ENCODE measurements around the gene ASB8. TPM values are rescaled to one million over a fixed set of nuclear protein-coding genes. Genes with fewer than 3 reads are reported as not detected.
"Not testable (repeated sequence)": the region's sequence is repeated elsewhere in the genome, so short reads cannot be mapped to it uniquely, and the experiment has no call there.

ASB8 gene
- total RNA-seq, 1 donor from 2014 or later: 80.3 TPM

DNA sequence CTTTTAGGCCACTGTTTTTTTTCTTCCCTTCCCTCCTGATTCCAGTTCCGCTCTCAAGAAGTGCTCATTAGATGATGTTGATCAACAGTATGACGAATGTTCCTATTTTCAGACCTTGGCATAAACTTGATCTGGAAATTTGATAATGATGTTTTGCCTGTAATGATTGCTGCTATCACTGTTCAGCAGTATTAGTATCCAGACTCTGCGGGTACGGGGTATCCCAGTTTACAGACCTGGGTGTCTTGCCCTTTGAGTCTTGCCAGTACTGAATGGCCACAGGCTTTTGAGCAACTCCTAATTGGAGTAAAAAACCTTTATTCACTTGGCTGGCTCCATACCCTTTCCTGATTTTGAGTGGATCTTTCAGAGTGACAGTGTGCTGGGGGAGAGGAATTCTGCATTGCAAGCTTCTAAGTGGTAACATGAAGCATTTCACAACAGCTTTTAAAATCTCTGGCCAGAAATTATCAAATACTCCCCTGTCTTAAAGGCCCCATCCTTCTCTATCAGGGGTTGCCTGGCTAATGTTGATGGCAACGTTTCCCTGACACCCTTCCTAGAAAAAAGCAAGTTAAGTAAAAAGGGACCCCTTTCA is 5.9 kb upstream of the ASB8 start:
- H3K27ac ChIP-seq (replicated peaks): no peak overlapping the region
- no peak for DNase-seq
- H3K4me3 ChIP-seq: no peak overlapping the region
- TF ChIP-seq, protein P1, sequence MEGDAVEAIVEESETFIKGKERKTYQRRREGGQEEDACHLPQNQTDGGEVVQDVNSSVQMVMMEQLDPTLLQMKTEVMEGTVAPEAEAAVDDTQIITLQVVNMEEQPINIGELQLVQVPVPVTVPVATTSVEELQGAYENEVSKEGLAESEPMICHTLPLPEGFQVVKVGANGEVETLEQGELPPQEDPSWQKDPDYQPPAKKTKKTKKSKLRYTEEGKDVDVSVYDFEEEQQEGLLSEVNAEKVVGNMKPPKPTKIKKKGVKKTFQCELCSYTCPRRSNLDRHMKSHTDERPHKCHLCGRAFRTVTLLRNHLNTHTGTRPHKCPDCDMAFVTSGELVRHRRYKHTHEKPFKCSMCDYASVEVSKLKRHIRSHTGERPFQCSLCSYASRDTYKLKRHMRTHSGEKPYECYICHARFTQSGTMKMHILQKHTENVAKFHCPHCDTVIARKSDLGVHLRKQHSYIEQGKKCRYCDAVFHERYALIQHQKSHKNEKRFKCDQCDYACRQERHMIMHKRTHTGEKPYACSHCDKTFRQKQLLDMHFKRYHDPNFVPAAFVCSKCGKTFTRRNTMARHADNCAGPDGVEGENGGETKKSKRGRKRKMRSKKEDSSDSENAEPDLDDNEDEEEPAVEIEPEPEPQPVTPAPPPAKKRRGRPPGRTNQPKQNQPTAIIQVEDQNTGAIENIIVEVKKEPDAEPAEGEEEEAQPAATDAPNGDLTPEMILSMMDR (IDR thresholded peaks at IDR 0.05; ENCODE audit: borderline replicate concordance): no peak
- intact Hi-C loops (cut with micrococcal nuclease): no loop called here
- no peaks in the 10 kb centered on the region for H3K9me3 ChIP-seq (replicated peaks)
- H3K4me1 ChIP-seq: peaks cover 8% of the 10 kb centered on the region
- H3K27me3 ChIP-seq (ENCODE audit: low read depth): peaks cover 10% of the 10 kb centered on the region
- no peaks in the 10 kb centered on the region for H3K36me3 ChIP-seq

- intact Hi-C loops (cut with micrococcal nuclease): no loop called here
- H3K4me3 ChIP-seq: no peak overlapping the region
- TF ChIP-seq, protein P1 (IDR thresholded peaks at IDR 0.05; ENCODE audit: borderline replicate concordance): no peak
- DNase-seq: no peak
- H3K36me3 ChIP-seq: no peaks in the 10 kb centered on the region
- no peaks in the 10 kb centered on the region for H3K9me3 ChIP-seq (replicated peaks)
- H3K27me3 ChIP-seq (ENCODE audit: low read depth): peaks cover 4% of the 10 kb centered on the region
- peaks cover 28% of the 10 kb centered on the region for H3K4me1 ChIP-seq
- peak overlapping the region; percentile 24 for H3K27ac ChIP-seq (replicated peaks)
Observed at GRCh38 chr12:48160807-48161206, 3.5 kb upstream of the ASB8 start.

- no peaks in the 10 kb centered on the region for H3K9me3 ChIP-seq (replicated peaks)
- TF ChIP-seq, protein P1 (IDR thresholded peaks at IDR 0.05; ENCODE audit: borderline replicate concordance): no peak
- intact Hi-C loops (cut with micrococcal nuclease): no loop called here
- no peak overlapping the region for H3K27ac ChIP-seq (replicated peaks)
- no peaks in the 10 kb centered on the region for H3K27me3 ChIP-seq (ENCODE audit: low read depth)
- no peaks in the 10 kb centered on the region for H3K36me3 ChIP-seq
- peaks cover 34% of the 10 kb centered on the region for H3K4me1 ChIP-seq
- no peak for DNase-seq
- H3K4me3 ChIP-seq: no peak overlapping the region
Observed at GRCh38 chr12:48160046-48160445, 2.7 kb upstream of the ASB8 start.

GRCh38 chr12:48157889-48158370 is 615 bp upstream of the ASB8 start:
- Histone ChIP-seq H3K4me3 (peak overlapping the region; percentile 92), H3K4me1 (peaks cover 54% of the 10 kb centered on the region), H3K27ac (replicated peaks) (peak overlapping the region; percentile 94), H3K36me3 (peaks cover 11% of the 10 kb centered on the region), H3K27me3 (ENCODE audit: low read depth) (no peaks in the 10 kb centered on the region), H3K9me3 (replicated peaks) (no peaks in the 10 kb centered on the region)
- intact Hi-C loops (cut with micrococcal nuclease): no loop called here
- no peak for DNase-seq
- TF ChIP-seq, protein P1 (IDR thresholded peaks at IDR 0.05; ENCODE audit: borderline replicate concordance): no peak

GRCh38 chr12:48156652-48157017 is 680 bp downstream of the ASB8 start:
- Histone ChIP-seq H3K36me3 (peaks cover 24% of the 10 kb centered on the region), H3K9me3 (replicated peaks) (no peaks in the 10 kb centered on the region), H3K4me1 (peaks cover 67% of the 10 kb centered on the region), H3K4me3 (peak overlapping the region; percentile 92), H3K27me3 (ENCODE audit: low read depth) (no peaks in the 10 kb centered on the region), H3K27ac (replicated peaks) (peak overlapping the region; percentile 94)
- DNase-seq: no peak
- intact Hi-C loops (cut with micrococcal nuclease): no loop called here
- TF ChIP-seq, protein P1 (IDR thresholded peaks at IDR 0.05; ENCODE audit: borderline replicate concordance): no peak

- DNase-seq; intact Hi-C loops (cut with micrococcal nuclease); H3K9me3 ChIP-seq (replicated peaks); H3K27ac ChIP-seq (replicated peaks); H3K27me3 ChIP-seq (ENCODE audit: low read depth): not testable (repeated sequence)
- Histone ChIP-seq H3K4me3 (peak overlapping the region; percentile 92), H3K4me1 (peaks cover 73% of the 10 kb centered on the region), H3K36me3 (peaks cover 32% of the 10 kb centered on the region)
Observed at GRCh38 chr12:48155786-48156185, 1.5 kb downstream of the ASB8 start.

Measured in left ventricle myocardium inferior (tissue), 1 donor.